BE2C (cell line): ENCODE measurements around the gene TMED9.
"Not testable (repeated sequence)": the region's sequence is repeated elsewhere in the genome, so short reads cannot be mapped to it uniquely, and the experiment has no call there.

ENCODE experiments used
- DNase-seq: peaks from one replicate; pipeline ENCODE4 v3.0.0-alpha.2; 2020
- H3K27me3 ChIP-seq: fragments of 250-450 bp; sonication (Bioruptor Pico); 2 replicates; pipeline ENCODE4 v1.5.1; 2020; ENCODE audit warnings: mild to moderate bottlenecking
- H3K36me3 ChIP-seq: fragments of 250-450 bp; sonication (Bioruptor Pico); 2 replicates; pipeline ENCODE4 v1.5.1; 2020; ENCODE audit warnings: mild to moderate bottlenecking
- H3K4me1 ChIP-seq: fragments of 250-450 bp; sonication (Bioruptor Pico); 2 replicates; pipeline ENCODE4 v1.5.1; 2020
- H3K4me3 ChIP-seq: 2 replicates; pipeline ENCODE4 v1.5.1; 2011; ENCODE audit warnings: low read depth, low read length
- H3K9me3 ChIP-seq: fragments of 250-450 bp; sonication (Bioruptor Pico); 2 replicates; pipeline ENCODE4 v1.5.1; 2020
- TF ChIP-seq, protein P1 (sequence below): IDR thresholded peaks from 2 replicates; pipeline ENCODE4 v1.5.1; 2012; ENCODE audit warnings: mild to moderate bottlenecking, low read depth, low read length

TMED9 gene

GRCh38 chr5:177555228-177555627 is 36.8 kb upstream of the TMED9 start:
- Histone ChIP-seq H3K4me3 (no peak overlapping the region; the same call in 1 of the 2 replicates), H3K36me3 (peaks cover 4% of the 10 kb centered on the region), H3K27me3 (no peaks in the 10 kb centered on the region), H3K9me3 (no peaks in the 10 kb centered on the region), H3K4me1 (no peaks in the 10 kb centered on the region)
- DNase-seq, result no peak
- TF ChIP-seq, protein P1, sequence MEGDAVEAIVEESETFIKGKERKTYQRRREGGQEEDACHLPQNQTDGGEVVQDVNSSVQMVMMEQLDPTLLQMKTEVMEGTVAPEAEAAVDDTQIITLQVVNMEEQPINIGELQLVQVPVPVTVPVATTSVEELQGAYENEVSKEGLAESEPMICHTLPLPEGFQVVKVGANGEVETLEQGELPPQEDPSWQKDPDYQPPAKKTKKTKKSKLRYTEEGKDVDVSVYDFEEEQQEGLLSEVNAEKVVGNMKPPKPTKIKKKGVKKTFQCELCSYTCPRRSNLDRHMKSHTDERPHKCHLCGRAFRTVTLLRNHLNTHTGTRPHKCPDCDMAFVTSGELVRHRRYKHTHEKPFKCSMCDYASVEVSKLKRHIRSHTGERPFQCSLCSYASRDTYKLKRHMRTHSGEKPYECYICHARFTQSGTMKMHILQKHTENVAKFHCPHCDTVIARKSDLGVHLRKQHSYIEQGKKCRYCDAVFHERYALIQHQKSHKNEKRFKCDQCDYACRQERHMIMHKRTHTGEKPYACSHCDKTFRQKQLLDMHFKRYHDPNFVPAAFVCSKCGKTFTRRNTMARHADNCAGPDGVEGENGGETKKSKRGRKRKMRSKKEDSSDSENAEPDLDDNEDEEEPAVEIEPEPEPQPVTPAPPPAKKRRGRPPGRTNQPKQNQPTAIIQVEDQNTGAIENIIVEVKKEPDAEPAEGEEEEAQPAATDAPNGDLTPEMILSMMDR, result no peak

DNA sequence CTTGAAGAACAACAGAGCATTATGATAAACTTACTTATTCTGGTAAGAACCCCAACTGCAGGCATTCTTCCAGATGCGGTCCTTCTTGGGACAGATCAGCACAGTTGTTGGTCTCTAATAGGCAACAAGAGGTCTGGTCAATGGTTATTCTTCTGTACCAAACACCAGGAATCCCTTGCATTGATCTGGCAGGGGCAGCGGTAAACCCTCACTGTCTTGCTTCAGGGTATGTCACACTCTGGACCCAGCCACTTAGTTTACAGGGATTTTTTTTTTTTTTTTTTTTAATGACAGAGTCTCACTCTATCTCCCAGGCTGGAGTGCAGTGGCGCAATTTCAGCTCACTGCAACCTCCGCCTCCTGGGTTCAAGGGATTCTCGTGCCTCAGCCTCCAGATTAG is 36.3 kb upstream of the TMED9 start:
- H3K36me3 ChIP-seq, result peaks cover 4% of the 10 kb centered on the region
- H3K27me3 ChIP-seq, result no peaks in the 10 kb centered on the region
- TF ChIP-seq, protein P1, result no peak
- H3K4me1 ChIP-seq, result no peaks in the 10 kb centered on the region
- DNase-seq, result no peak
- H3K4me3 ChIP-seq, result no peak overlapping the region
- no peaks in the 10 kb centered on the region for H3K9me3 ChIP-seq

- no peak overlapping the region for H3K4me3 ChIP-seq
- H3K9me3 ChIP-seq, result no peaks in the 10 kb centered on the region
- no peaks in the 10 kb centered on the region for H3K27me3 ChIP-seq
- no peak for DNase-seq
- no peaks in the 10 kb centered on the region for H3K4me1 ChIP-seq
- no peaks in the 10 kb centered on the region for H3K36me3 ChIP-seq
- TF ChIP-seq, protein P1, result no peak
Observed at GRCh38 chr5:177557041-177557647, 34.9 kb upstream of the TMED9 start.

DNA sequence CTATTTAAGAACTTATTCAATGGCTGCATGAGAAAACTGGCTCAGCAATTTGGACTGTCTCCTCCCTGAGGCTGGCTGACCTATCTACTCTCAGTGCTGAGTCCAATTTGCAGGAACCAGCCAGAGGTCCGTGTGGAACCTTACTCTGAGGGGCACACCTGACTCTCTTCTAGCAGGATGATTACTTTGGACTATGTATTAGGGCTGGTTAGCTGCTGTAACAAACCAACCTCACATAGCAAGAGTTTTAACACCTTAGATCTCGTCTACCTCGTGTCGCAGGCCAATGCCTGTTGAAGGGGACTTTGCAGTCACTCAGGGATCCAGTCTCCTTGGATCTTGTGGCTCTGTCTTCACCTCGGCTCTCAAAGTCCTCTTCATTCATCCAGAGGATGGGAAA is 34.2 kb upstream of the TMED9 start:
- TF ChIP-seq, protein P1, result no peak
- Histone ChIP-seq H3K27me3 (no peaks in the 10 kb centered on the region), H3K9me3 (no peaks in the 10 kb centered on the region), H3K36me3 (no peaks in the 10 kb centered on the region), H3K4me3 (no peak overlapping the region), H3K4me1 (no peaks in the 10 kb centered on the region)
- no peak for DNase-seq

- H3K4me1 ChIP-seq, DNase-seq, H3K36me3 ChIP-seq, H3K27me3 ChIP-seq, H3K9me3 ChIP-seq, H3K4me3 ChIP-seq: not testable (repeated sequence)
Observed at GRCh38 chr5:177559446-177559941, 32.5 kb upstream of the TMED9 start.

- Histone ChIP-seq H3K36me3 (no peaks in the 10 kb centered on the region), H3K27me3 (no peaks in the 10 kb centered on the region), H3K4me1 (no peaks in the 10 kb centered on the region), H3K4me3 (no peak overlapping the region), H3K9me3 (no peaks in the 10 kb centered on the region)
- TF ChIP-seq, protein P1, result no peak
- no peak for DNase-seq
Observed at GRCh38 chr5:177565046-177565445, 27.0 kb upstream of the TMED9 start.
